PFSK-1 (cell line): ENCODE measurements around the gene PSMD3.

ENCODE experiments used
- FOXP2 ChIP-seq: optimal IDR thresholded peaks from 2 replicates; pipeline ENCODE3; 2011; ENCODE audit warnings: borderline replicate concordance, control low read depth, inconsistent platforms; ENCODE audit not compliant: insufficient read depth; ENCODE audit errors: extremely low read length, extremely low read depth
- POLR2AphosphoS5 ChIP-seq: IDR thresholded peaks from 2 replicates; pipeline ENCODE4 v1.6.1; 2012; ENCODE audit warnings: low read depth, mild to moderate bottlenecking, control low read depth, low read length, moderate library complexity
- REST ChIP-seq, 2 experiments: IDR thresholded peaks; 2 replicates each; pipeline versions ENCODE4 v1.6.1 to v1.8.0; 2011 to 2012; ENCODE audit warnings: low read depth in 2 of 2, low read length in 2 of 2, control low read depth in 1 of 2, inconsistent platforms in 1 of 2, mild to moderate bottlenecking in 1 of 2, moderate library complexity in 1 of 2; ENCODE audit not compliant: insufficient read depth in 1 of 2
- SIN3A ChIP-seq: IDR thresholded peaks from 2 replicates; pipeline ENCODE4 v1.6.1; 2012; ENCODE audit warnings: mild to moderate bottlenecking, low read length, moderate library complexity, borderline replicate concordance; ENCODE audit not compliant: insufficient read depth
- TAF1 ChIP-seq: IDR thresholded peaks from 2 replicates; pipeline ENCODE4 v1.6.1; 2012; ENCODE audit warnings: low read length, control low read depth, borderline replicate concordance; ENCODE audit not compliant: insufficient read depth

The PSMD3 gene

GRCh38 chr17:39994448-39994847 is 13.8 kb downstream of the PSMD3 start:
- TF ChIP-seq SIN3A (no peak), TAF1 (no peak), POLR2AphosphoS5 (no peak), REST (IDR thresholded peaks at IDR 0.05; ENCODE audit: insufficient read depth in 1 of 2, low read depth in 2 of 2, low read length in 2 of 2) (no peak), FOXP2 (no peak)

GRCh38 chr17:39995438-39995837 is 14.8 kb downstream of the PSMD3 start:
- TF ChIP-seq SIN3A (no peak), TAF1 (no peak), POLR2AphosphoS5 (no peak), REST (IDR thresholded peaks at IDR 0.05; ENCODE audit: insufficient read depth in 1 of 2, low read depth in 2 of 2, low read length in 2 of 2) (no peak), FOXP2 (no peak)

GRCh38 chr17:39996162-39996561 is 15.6 kb downstream of the PSMD3 start:
- TF ChIP-seq FOXP2 = no peak
- no peak for TF ChIP-seq REST (IDR thresholded peaks at IDR 0.05; ENCODE audit: insufficient read depth in 1 of 2, low read depth in 2 of 2, low read length in 2 of 2)
- TF ChIP-seq SIN3A = no peak
- no peak for TF ChIP-seq POLR2AphosphoS5
- no peak for TF ChIP-seq TAF1

- TF ChIP-seq FOXP2 (no peak), POLR2AphosphoS5 (no peak; the same call in 1 of the 2 replicates), SIN3A (no peak)
Observed at GRCh38 chr17:39996800-39997199, 16.2 kb downstream of the PSMD3 start.

- no peak for TF ChIP-seq SIN3A
- TF ChIP-seq POLR2AphosphoS5 = no peak
- no peak for TF ChIP-seq REST (IDR thresholded peaks at IDR 0.05; ENCODE audit: insufficient read depth in 1 of 2, low read depth in 2 of 2, low read length in 2 of 2)
- TF ChIP-seq FOXP2 = no peak
- no peak for TF ChIP-seq TAF1
Observed at GRCh38 chr17:39997543-39997942, 16.9 kb downstream of the PSMD3 start.
